Gastrocnemius medialis (tissue), 4 donors: ENCODE measurements around the gene C2CD3. TPM values are rescaled to one million over a fixed set of nuclear protein-coding genes. Genes with fewer than 3 reads are reported as not detected.

Experiments used
- ATAC-seq, 2 donors: fragments of 150-250 bp; one replicate each; pipeline ENCODE4 v1.9.1; 2016
- DNase-seq, 2 donors: peaks; one replicate each; pipeline ENCODE4 v3.0.0-alpha.2; 2019
- H3K27ac ChIP-seq, 4 donors: fragments of 200-600 bp; sonication (generic); 1 replicate in 1 of 4; 2 replicates in 3 of 4; pipeline ENCODE4 v1.5.1; 2016 to 2018; ENCODE audit warnings: mild to moderate bottlenecking in 2 of 4, moderate library complexity in 1 of 4
- H3K27me3 ChIP-seq, 3 donors: fragments of 200-600 bp; sonication (generic) in 2 of 3; 1 replicate in 1 of 3; 2 replicates in 2 of 3; pipeline versions ENCODE4 v1.5.1 to v1.6.0; 2016 to 2019; ENCODE audit warnings: mild to moderate bottlenecking in 1 of 3, moderate library complexity in 1 of 3
- H3K36me3 ChIP-seq, 2 donors: fragments of 200-600 bp; sonication (generic) in 1 of 2; one replicate each; pipeline ENCODE4 v1.5.1; 2017 to 2018
- H3K4me1 ChIP-seq, 2 donors: fragments of 200-600 bp; sonication (generic) in 1 of 2; one replicate each; pipeline ENCODE4 v1.5.1; 2016 to 2017; ENCODE audit warnings: mild to moderate bottlenecking in 2 of 2
- H3K4me3 ChIP-seq, 4 donors: fragments of 200-600 bp; sonication (generic) in 3 of 4; 1 replicate in 1 of 4; 2 replicates in 3 of 4; pipeline ENCODE4 v1.5.1; 2016 to 2019; ENCODE audit warnings: mild to moderate bottlenecking in 2 of 4
- H3K9me3 ChIP-seq, 3 donors: fragments of 200-600 bp; sonication (generic) in 2 of 3; 1 replicate in 1 of 3; 2 replicates in 2 of 3; pipeline ENCODE4 v1.5.1; 2016 to 2019
- POLR2A ChIP-seq, 2 donors: fragments of 450-650 bp; IDR thresholded peaks; one replicate each; pipeline ENCODE4 v1.6.1; 2017; ENCODE audit warnings: antibody characterized with exemption in 2 of 2, mild to moderate bottlenecking in 2 of 2, moderate library complexity in 2 of 2
- in situ Hi-C, 4 donors: fragments of 200-750 bp; cut with MboI; loops; one replicate each; pipeline versions ENCODE4 v1.15.0 to v1.8.0; 2017; ENCODE audit warnings: low sequenced_read_pairs in 4 of 4
- intact Hi-C: fragments of 100-400 bp; cut with DNase I; formaldehyde crosslinking; loops from one replicate; pipeline ENCODE4 v1.15.1; 2023; ENCODE audit warnings: low total_unique reads
- total RNA-seq, 4 donors: library from RNA; depleted of rRNA; stranded (reverse); fragments of >200 nt; gene quantifications; one replicate each; pipeline versions ENCODE4 v1.1.0 to v1.2.3, GENCODE V29; 2016
- TF ChIP-seq, protein P1 (sequence below), 5 experiments: fragments of 450-650 bp in 3 of 5; fragments of 200-600 bp in 2 of 5; sonication (generic) in 2 of 5; IDR thresholded peaks in 4 of 5; conservative IDR thresholded peaks in 1 of 5; 1 replicate in 4 of 5; 2 replicates in 1 of 5; pipeline ENCODE4 v1.5.1; 2016 to 2019; ENCODE audit warnings: antibody characterized with exemption in 5 of 5, mild to moderate bottlenecking in 3 of 5, moderate library complexity in 3 of 5

The C2CD3 gene
- total RNA-seq, 4 donors from 2014 or later = 13.8 to 33.2 (median 16.4) TPM

DNA sequence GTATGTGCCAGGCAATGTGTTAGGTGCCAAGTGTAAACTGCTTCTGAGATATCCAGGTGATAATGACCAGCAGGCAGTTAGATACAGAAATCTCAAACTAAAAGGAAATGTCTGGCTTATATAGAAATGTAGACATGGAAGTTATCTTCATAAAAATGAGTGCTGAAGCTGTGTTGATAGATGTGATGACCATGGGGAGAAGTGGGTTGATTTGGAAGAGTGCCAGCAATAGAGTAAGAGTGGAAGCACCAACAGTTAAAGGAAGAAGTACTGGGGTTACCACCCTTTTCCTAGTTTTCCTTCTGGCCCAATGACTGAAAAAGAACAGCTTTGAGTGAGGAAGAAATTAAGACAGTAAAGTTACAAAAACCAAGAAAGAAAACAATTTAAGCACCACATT, 68.5 kb downstream of the C2CD3 start:
- H3K4me3 ChIP-seq = no peak overlapping the region
- TF ChIP-seq, protein P1, sequence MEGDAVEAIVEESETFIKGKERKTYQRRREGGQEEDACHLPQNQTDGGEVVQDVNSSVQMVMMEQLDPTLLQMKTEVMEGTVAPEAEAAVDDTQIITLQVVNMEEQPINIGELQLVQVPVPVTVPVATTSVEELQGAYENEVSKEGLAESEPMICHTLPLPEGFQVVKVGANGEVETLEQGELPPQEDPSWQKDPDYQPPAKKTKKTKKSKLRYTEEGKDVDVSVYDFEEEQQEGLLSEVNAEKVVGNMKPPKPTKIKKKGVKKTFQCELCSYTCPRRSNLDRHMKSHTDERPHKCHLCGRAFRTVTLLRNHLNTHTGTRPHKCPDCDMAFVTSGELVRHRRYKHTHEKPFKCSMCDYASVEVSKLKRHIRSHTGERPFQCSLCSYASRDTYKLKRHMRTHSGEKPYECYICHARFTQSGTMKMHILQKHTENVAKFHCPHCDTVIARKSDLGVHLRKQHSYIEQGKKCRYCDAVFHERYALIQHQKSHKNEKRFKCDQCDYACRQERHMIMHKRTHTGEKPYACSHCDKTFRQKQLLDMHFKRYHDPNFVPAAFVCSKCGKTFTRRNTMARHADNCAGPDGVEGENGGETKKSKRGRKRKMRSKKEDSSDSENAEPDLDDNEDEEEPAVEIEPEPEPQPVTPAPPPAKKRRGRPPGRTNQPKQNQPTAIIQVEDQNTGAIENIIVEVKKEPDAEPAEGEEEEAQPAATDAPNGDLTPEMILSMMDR (IDR thresholded peaks at IDR 0.05 in 4 of 5, conservative IDR thresholded peaks at IDR 0.05 in 1 of 5) = no peak
- TF ChIP-seq POLR2A (IDR thresholded peaks at IDR 0.05) = no peak
- no peak overlapping the region for H3K27ac ChIP-seq
- in situ Hi-C loops (no loop called here), intact Hi-C loops (loop anchor here (10.0 kb wide), 1 partner anchor 672 kb away; no protein-coding TSS in a partner anchor)
- no peaks in the 10 kb centered on the region for H3K4me1 ChIP-seq
- H3K27me3 ChIP-seq = no peaks in the 10 kb centered on the region
- H3K36me3 ChIP-seq = peaks cover 4 to 66% of the 10 kb centered on the region in 2 donors
- no peak for ATAC-seq
- no peaks in the 10 kb centered on the region for H3K9me3 ChIP-seq
- no peak for DNase-seq

DNA sequence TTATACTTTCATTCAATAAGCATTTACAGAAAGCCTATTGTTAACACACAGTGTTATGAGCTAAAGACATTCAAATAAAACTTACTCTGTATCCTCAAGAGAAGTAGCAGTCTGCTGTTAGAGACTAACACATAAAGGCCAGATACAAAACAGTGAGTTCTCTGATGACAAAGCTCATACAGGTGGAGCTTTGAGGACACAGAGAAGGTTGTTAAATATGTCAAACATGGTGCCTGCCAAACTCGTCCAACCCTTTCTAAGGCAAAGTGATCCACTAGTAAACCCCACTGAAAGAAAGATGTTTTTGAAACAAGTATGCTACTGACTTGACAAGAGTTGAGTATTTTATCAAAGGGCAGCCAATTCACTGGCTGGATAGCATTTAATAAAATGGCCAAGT, 70.1 kb downstream of the C2CD3 start:
- no peaks in the 10 kb centered on the region for H3K27me3 ChIP-seq
- H3K4me1 ChIP-seq = no peaks in the 10 kb centered on the region
- TF ChIP-seq POLR2A (IDR thresholded peaks at IDR 0.05) = no peak
- TF ChIP-seq, protein P1 (IDR thresholded peaks at IDR 0.05 in 4 of 5, conservative IDR thresholded peaks at IDR 0.05 in 1 of 5) = no peak
- in situ Hi-C loops = no loop called here
- ATAC-seq (no peak), DNase-seq (no peak)
- H3K27ac ChIP-seq = no peak overlapping the region
- H3K4me3 ChIP-seq = no peak overlapping the region
- H3K36me3 ChIP-seq = peaks cover 4 to 56% of the 10 kb centered on the region in 2 donors
- H3K9me3 ChIP-seq = no peaks in the 10 kb centered on the region
- intact Hi-C loops = loop anchor here (10.0 kb wide), 1 partner anchor 674 kb away; no protein-coding TSS in a partner anchor

DNA sequence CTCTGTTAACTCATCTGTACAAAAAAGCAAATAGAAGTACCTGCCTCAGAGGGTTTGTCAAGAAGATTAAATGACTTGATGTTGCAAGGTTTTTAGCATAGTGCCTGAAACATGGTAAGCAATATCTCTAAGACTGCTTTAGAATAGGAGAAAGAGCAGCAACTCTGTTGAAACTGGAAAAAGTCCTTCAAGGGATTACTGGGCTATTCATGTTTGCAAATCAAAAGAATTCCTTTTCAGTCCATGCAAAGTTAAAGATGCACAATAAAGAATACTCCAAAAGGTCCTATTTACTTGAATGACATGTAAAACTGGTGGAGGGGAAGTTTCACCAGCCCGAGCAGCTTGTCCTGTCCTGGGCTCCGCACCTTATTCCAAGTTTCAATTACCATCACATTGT, 70.6 kb downstream of the C2CD3 start:
- no peak for TF ChIP-seq POLR2A (IDR thresholded peaks at IDR 0.05)
- no peak for ATAC-seq
- Histone ChIP-seq H3K4me3 (no peak overlapping the region), H3K9me3 (no peaks in the 10 kb centered on the region), H3K36me3 (peaks cover 4 to 53% of the 10 kb centered on the region in 2 donors), H3K27me3 (no peaks in the 10 kb centered on the region), H3K4me1 (no peaks in the 10 kb centered on the region), H3K27ac (no peak overlapping the region)
- intact Hi-C loops (loop anchor here (10.0 kb wide), 1 partner anchor 675 kb away; no protein-coding TSS in a partner anchor), in situ Hi-C loops (no loop called here)
- DNase-seq = no peak

DNA sequence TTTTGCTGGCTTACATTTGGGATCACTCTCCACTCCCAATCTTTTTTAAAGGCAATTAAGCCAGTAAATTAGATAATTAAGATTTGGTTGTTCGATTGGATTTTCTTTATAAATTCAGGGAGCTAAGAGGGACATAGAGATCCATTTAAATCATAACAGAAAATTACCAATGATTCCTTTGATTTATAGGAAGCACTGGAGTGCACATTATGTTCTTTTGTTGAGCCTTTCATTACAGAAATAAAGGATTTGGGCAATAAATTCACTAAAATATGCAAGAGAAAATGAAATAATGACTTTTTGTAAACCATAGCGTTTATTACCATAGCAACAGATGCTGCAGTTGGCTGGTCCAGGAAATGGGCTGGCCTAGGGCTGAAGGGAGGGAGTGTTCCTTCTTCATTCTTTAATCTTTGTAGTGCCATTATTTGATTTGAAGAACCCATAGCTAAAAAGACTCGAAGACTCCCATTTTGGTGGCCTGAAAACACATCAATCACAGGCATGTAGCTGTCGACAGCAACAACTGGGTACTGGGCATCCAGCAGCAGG, 73.0 kb downstream of the C2CD3 start:
- intact Hi-C loops = no loop called here

DNA sequence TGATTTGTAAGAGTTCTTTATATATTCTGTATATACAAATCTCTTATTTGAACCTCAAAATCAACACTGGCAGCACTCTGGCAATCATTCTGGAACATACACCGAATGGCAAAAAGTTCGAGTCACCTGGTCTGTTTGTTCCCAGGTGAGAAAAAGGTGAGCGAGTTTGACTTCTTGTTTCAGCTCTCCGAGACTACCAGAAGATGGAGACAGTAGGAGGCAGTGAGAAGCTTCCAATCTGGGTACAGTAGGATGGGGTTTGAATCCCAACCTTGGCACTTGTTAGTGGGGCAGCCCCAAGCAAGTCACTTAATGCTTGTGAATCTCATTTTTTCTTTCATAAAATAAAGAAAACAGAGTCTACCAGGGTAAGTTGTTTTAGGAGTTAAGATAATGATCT, 76.4 kb downstream of the C2CD3 start:
- no peaks in the 10 kb centered on the region for H3K4me1 ChIP-seq
- H3K36me3 ChIP-seq = peaks cover 0 to 71% of the 10 kb centered on the region in 2 donors
- in situ Hi-C loops (loop anchor here in 2 of 4 donors (5.0 kb wide), 1 partner anchor 127 kb away; no protein-coding TSS in a partner anchor), intact Hi-C loops (no loop called here)
- H3K9me3 ChIP-seq = no peaks in the 10 kb centered on the region
- DNase-seq (no peak), ATAC-seq (no peak)
- TF ChIP-seq, protein P1 (IDR thresholded peaks at IDR 0.05 in 4 of 5, conservative IDR thresholded peaks at IDR 0.05 in 1 of 5) = no peak
- TF ChIP-seq POLR2A (IDR thresholded peaks at IDR 0.05) = no peak
- no peaks in the 10 kb centered on the region for H3K27me3 ChIP-seq
- H3K4me3 ChIP-seq = no peak overlapping the region
- no peak overlapping the region for H3K27ac ChIP-seq

More for the DNA sequence above, 73.0 kb downstream of the C2CD3 start:
- Histone ChIP-seq H3K4me1 (no peaks in the 10 kb centered on the region), H3K9me3 (no peaks in the 10 kb centered on the region), H3K27ac (no peak overlapping the region), H3K4me3 (no peak overlapping the region), H3K36me3 (peaks cover under 1 to 51% of the 10 kb centered on the region in 2 donors), H3K27me3 (no peaks in the 10 kb centered on the region)
- TF ChIP-seq, protein P1 (IDR thresholded peaks at IDR 0.05 in 4 of 5, conservative IDR thresholded peaks at IDR 0.05 in 1 of 5) = no peak
- TF ChIP-seq POLR2A (IDR thresholded peaks at IDR 0.05) = no peak
- DNase-seq (no peak), ATAC-seq (no peak)
- in situ Hi-C loops = no loop called here
